ENCODE measurements around the gene ARL4C.
A peak's percentile ranks its signal among the peaks of the same experiment; 100 is the strongest.
"Not testable (repeated sequence)": the region's sequence is repeated elsewhere in the genome, so short reads cannot be mapped to it uniquely, and the experiment has no call there.

Gene ARL4C

GRCh38 chr2:234478121-234478858, 18.6 kb downstream of the ARL4C start:
- DNase-seq (ENCODE audit: low read depth in 1 of 2, low spot score in 1 of 2) = no peak

- DNase-seq (ENCODE audit: low read depth in 1 of 2, low spot score in 1 of 2) = no peak
Measured at GRCh38 chr2:234476766-234477165, 20.1 kb downstream of the ARL4C start.

- no peak for DNase-seq (ENCODE audit: low read depth in 1 of 2, low spot score in 1 of 2)
Measured at GRCh38 chr2:234474654-234475053, 22.2 kb downstream of the ARL4C start.

DNA sequence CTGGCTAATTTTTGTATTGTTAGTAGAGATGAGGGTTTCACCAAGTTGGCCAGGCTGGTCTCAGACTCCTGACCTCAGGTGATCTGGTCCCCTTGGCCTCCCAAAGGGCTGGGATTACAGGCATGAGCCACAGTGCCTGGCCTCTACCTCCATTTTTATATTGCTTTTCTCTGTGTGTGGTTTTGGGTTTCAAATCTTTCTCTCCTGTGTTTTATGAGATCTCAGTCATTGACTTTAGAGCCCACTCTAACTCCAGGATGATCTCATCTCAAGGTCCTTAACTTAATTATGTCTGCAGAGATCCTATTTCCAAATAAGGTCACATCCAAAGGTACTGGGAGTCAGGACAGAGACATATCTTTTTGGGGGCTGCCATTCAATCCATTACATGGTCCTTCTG, 24.7 kb downstream of the ARL4C start:
- no peak for DNase-seq (ENCODE audit: low read depth in 1 of 2, low spot score in 1 of 2)

DNA sequence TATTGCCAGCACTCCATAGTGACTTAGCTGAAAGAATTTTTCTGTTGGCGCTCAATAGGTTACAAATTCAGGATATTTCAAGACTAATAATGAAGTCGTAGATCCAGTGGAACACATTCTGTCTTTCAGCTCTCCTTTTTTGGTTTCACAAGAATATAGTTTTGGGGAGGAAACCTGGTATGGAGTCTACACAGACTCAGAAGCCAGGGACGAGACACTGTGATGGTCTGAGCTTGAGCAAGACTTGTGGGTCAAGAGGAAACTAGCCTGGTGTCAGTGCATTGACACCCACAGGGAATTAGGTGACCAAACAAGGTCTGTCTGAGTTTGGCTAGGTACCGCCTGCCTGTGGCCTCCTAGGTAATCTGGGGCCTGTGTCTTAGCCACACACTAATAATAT, 26.9 kb downstream of the ARL4C start:
- DNase-seq (ENCODE audit: low read depth in 1 of 2, low spot score in 1 of 2) = no peak

GRCh38 chr2:234469251-234469845, 27.5 kb downstream of the ARL4C start:
- DNase-seq (ENCODE audit: low read depth in 1 of 2, low spot score in 1 of 2) = no peak

GRCh38 chr2:234468503-234468902, 28.4 kb downstream of the ARL4C start:
- DNase-seq (ENCODE audit: low read depth in 1 of 2, low spot score in 1 of 2) = no peak

- no peak for DNase-seq (ENCODE audit: low read depth in 1 of 2, low spot score in 1 of 2)
Measured at GRCh38 chr2:234467289-234467688, 29.6 kb downstream of the ARL4C start.

DNA sequence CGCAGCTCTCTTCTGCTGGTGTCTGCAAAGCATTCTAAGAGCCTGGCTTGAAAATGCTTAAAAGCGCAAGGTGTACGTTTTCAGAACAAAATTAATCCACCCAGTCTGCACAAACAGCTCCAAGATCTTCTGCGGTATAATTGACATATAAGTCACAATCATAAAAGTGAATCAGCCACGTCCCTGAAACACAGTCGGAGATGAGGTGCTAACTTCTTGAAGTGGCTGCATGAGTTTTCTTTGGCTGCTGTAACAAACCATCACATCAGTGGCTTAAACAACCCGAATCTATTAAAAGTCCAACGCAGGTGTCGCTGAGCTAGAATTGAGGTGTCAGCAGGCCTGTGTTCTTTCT, 32.6 kb downstream of the ARL4C start:
- DNase-seq (ENCODE audit: low read depth in 1 of 2, low spot score in 1 of 2) = no peak

DNA sequence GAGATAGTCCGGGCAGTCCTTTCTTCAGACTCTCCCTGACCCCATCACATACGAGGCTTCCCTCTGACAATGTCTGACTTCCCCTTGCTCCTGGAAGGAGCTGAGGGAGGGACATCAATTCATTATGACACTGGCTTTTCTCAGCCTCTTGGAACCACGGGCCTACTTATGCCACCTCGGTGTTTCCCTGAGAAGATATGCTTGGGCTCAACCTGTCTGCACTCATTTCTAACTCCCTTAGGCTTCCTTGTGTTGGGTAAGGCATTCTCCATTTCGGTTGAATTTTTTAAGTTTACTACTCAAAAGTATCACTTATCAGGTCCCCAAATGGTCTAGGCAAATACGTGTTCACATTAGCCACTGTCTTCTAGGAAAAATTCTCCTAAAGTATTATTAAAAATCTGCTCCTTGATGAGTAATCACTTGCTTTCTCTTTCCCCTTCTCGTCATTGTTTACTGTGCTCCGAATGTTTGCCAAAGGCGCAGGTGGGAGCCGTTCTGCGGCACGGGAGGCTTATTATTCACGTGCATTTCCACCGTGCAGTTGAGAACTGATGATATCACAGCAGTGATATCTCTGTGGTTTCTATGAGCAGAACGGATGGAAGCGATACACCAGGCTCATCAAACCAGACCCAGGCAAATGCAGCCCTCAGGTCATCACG, 33.1 kb downstream of the ARL4C start:
- DNase-seq (ENCODE audit: low read depth in 1 of 2, low spot score in 1 of 2) = peak; percentile 47 to 63

DNA sequence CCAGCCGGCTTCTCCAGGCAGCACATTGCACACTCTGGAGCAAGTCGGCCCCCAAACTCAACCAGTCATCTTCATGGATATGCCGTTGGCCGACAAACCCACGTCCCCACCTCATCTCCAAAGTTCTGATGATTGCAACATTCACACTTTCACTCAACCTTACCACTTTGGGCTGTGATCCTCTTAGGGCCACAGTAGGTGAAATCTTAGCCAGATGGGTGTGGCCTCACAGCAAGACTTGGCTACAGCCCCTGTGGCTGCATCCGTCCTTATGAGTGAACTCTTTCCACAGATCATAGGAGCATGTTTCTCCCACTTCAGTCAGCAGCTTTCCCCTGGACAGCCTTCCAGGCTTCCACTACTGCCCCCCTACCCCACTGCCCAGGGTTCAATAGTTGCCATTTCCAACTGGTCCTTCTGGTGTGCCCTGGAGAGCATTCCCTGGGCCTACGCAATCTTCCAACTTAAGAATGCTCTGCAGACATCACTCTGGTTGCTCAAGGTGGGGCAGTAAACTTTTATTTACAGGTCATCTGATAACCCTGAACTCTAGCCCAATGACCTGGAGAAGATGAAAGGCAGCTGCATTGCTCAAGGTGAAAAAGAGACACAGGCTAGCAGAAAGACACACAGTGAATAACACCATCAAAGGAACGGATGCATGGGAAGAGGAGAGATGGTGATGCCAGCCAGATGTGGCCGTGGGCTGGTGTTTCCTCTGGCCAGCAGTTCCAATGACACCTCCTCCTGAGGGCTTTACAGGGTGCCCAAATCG, 34.5 kb downstream of the ARL4C start:
- DNase-seq (ENCODE audit: low read depth in 1 of 2, low spot score in 1 of 2) = no peak

- no peak for DNase-seq (ENCODE audit: low read depth in 1 of 2, low spot score in 1 of 2)
Measured at GRCh38 chr2:234459401-234460009, 37.4 kb downstream of the ARL4C start.

DNA sequence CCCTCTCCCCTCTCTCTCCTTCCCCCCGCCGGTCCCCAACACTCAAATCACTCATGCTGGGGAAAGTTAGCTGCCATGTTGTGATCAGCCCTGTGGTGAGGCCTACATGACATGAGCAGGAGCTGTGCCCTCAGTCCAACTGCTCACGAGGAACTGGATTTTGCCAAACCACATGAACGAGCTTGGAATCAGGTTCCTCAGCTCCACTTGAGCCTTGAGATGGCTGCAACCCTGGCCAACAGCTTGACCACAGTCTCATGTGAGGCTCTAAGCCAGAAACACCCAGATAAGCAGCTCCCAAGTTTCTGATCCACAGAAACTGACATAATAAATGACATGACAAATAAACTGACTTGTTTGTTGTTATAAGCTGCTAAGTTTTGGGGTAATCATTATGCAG, 38.4 kb downstream of the ARL4C start:
- DNase-seq (ENCODE audit: low read depth in 1 of 2, low spot score in 1 of 2) = no peak

DNA sequence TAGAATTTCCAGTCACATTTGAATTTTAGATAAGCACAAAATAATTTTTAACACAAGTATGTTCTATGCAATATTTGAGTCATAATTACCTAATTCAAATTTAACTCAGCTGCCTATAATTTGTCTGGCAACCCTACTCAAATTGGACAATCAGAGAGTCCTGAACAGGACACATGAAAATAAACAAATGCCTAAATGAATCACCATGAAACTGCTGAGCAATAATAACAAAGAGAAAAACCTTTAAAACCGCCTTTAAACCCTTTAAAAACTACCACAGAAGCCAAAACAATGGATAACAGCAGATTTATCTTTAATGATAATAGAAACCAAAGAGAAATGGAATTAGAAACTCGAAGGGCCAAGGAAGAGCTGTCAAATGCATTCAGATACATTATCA, 39.5 kb downstream of the ARL4C start:
- no peak for DNase-seq (ENCODE audit: low read depth in 1 of 2, low spot score in 1 of 2)

DNA sequence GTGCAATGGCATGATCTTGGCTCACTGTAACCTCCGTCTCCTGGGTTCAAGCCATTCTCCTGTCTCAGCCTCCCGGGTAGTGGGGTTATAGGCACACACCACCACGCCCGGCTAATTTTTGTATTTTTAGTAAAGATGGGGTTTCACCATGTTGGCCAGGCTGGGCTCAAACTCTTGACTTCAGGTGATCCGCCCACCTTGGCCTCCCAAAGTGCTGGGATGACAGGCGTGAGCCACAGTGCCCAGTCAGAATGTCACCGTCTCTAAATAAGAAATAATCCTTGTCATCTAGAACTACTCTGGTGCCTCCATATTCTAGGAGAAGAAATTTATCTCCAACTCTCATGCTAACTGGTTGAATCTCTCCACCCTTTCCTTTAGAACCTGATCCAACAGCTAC, 41.6 kb downstream of the ARL4C start:
- not testable (repeated sequence) for DNase-seq (ENCODE audit: low read depth in 1 of 2, low spot score in 1 of 2)

DNA sequence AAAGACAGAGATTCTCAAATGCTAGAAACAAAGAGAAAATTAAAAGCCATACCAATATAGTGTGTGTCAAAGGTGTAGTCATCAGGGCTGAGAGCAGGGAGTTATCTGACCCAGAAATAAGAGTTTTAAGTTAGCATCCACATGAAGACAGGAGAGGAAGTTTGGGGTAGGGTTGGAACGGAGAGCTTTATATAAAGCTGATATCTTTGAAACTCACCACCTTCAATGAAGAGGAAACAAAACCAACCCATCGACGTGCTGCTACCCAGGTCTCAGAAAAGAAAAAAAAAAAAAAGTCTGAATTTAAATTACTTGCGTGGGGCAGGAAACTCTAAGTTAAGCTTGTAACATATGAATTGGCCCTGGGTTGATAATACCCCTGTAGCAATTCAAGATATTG, 42.4 kb downstream of the ARL4C start:
- no peak for DNase-seq (ENCODE audit: low read depth in 1 of 2, low spot score in 1 of 2)

DNA sequence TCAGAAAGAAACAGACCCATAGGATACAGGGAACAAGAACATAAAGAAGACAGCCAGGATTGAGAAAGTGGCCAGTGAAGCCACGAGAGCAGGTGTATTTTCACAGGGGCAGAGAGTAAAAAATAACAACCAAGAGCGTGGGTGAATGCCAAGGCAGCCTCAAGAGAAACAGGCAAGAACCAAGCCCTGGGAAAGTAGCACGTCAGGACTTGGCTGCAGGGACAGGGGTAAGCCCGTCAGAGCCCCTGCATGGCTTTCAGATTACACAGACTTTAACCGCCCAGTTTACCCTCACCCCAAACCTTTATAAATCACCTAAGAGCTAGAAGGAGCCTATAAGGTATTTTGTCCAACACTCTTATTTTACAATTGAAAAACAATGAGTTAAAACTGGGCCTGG, 43.7 kb downstream of the ARL4C start:
- DNase-seq (ENCODE audit: low read depth in 1 of 2, low spot score in 1 of 2) = no peak

DNA sequence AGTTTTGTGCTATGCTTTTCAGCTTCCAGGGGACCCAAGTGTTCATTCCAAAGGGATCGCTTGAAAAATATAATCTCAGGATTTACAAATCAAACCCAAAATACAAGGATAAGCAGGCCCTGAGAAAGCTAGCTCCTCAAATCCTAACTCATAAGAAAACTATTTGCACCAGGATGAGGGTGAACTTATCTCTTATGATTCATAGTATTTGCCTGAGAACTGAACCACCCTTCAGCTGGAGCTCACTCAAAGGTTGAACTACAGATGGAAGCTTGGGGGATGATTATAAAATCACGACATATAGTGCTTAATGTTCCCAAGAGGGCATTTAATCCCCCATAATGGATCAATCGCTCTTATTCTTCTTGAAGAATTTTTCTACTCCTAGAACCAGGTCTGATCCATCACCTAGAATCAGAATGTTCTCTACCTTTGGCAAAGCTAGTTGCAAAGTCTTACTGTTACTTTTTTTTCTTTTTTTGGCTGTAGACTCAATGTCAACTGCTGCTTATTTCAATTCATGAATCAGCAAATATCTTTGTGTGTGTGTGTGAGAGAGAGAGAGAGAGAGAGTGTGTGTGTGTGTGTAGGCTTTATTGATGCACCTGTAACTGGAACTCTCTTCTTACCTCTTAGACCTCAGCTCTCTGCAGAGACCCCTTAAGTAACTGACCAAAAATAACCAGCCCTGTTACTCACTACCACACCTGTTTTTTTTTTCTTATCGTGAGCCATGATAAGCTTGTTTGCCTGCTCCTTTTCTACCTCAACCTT, 44.8 kb downstream of the ARL4C start:
- DNase-seq (ENCODE audit: low read depth in 1 of 2, low spot score in 1 of 2) = no peak

DNA sequence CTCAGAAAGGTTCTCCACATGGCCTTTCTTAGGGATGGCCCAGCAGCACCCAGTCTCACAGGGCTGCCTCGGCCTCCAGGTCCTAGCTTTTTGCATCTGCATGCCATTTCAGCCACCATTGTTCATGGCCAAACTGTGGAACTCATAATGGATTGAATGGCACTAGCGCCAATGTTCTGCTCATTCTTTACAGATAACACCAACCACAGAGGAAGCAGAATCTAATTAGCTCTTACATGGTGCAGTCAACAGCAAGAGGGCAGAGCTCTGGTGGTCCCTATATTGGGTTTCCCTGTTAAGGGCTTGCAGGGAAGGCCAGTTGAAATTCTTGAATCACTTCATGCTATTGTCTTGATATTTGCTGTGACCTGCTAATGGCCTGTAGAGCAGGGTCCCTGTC, 45.6 kb downstream of the ARL4C start:
- no peak for DNase-seq (ENCODE audit: low read depth in 1 of 2, low spot score in 1 of 2)

DNA sequence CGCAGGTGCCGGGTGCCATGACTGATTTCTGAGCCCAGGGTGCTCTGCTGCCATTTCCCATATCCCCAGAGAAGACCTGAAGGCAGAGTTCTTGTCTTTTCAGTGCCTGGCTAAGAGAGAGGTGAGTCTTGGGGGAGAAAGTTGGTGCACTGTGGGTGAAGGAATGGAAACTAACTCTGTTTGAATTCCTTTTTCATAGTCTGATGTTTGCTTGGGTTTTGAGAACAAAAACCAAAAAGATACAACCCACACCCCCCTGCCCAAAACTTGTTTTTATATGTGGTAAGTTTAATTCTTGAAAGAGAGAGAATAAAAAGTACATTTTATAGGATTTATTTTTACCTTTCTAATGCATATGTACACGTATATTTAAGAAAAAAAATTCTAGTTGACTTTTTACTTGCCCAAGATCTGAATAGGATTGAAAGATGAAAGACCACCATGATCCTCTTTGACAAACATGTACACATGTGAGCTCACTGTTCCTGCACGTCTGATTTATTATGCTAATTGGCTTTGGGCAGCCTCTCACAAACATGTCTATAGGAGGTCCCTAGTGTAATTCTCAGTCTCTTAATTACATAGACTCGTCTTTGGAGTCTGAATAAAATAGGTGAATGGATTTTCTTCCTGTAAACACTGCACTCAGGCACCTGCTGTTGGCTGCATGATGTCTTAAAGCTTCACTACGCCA, 46.3 kb downstream of the ARL4C start:
- no peak for DNase-seq (ENCODE audit: low read depth in 1 of 2, low spot score in 1 of 2)

All from stimulated activated CD4-positive, alpha-beta T cell treated with anti-CD3 and anti-CD28 coated beads, Interleukin-15, amount 100 ng/mL, for 1 hour (primary cell).